Tibial artery (tissue), 4 donors: ENCODE data around the gene GABRR1.
"Not testable (repeated sequence)": the region's sequence is repeated elsewhere in the genome, so short reads cannot be mapped to it uniquely, and the experiment has no call there.

Experiments used
- DNase-seq, 2 donors: peaks; one replicate each; pipeline ENCODE4 v3.0.0-alpha.2; 2019
- H3K27ac ChIP-seq, 2 donors: fragments of 200-600 bp; sonication (generic) in 1 of 2; 1 replicate in 1 of 2; 2 replicates in 1 of 2; pipeline ENCODE4 v1.5.1; 2018 to 2019; ENCODE audit warnings: mild to moderate bottlenecking in 1 of 2
- H3K27me3 ChIP-seq, 2 donors: fragments of 200-600 bp; sonication (generic) in 1 of 2; one replicate each; pipeline versions ENCODE4 v1.5.1 to v1.6.0; 2016 to 2019
- H3K36me3 ChIP-seq, 3 donors: fragments of 200-600 bp; sonication (generic) in 2 of 3; one replicate each; pipeline ENCODE4 v1.5.1; 2016 to 2019; ENCODE audit warnings: mild to moderate bottlenecking in 2 of 3
- H3K4me1 ChIP-seq, 4 donors: fragments of 200-600 bp; sonication (generic) in 2 of 4; 1 replicate in 3 of 4; 2 replicates in 1 of 4; pipeline ENCODE4 v1.5.1; 2016 to 2019
- H3K4me3 ChIP-seq, 2 donors: fragments of 200-600 bp; sonication (generic) in 1 of 2; 1 replicate in 1 of 2; 2 replicates in 1 of 2; pipeline ENCODE4 v1.5.1; 2018 to 2019; ENCODE audit warnings: mild to moderate bottlenecking in 2 of 2
- H3K9me3 ChIP-seq, 3 donors: fragments of 200-600 bp; sonication (generic) in 1 of 3; one replicate each; pipeline ENCODE4 v1.5.1; 2016 to 2019
- intact Hi-C: fragments of 100-400 bp; cut with DNase I; formaldehyde crosslinking; loops from one replicate; pipeline ENCODE4 v1.15.0; 2023; ENCODE audit warnings: low total_unique reads
- TF ChIP-seq, protein P1 (sequence below), 2 experiments: fragments of 200-600 bp in 1 of 2; fragments of 450-650 bp in 1 of 2; IDR thresholded peaks; one replicate each; pipeline ENCODE4 v1.5.1; 2017 to 2019; ENCODE audit warnings: antibody characterized with exemption in 2 of 2, mild to moderate bottlenecking in 1 of 2, moderate library complexity in 1 of 2

Gene GABRR1

DNA sequence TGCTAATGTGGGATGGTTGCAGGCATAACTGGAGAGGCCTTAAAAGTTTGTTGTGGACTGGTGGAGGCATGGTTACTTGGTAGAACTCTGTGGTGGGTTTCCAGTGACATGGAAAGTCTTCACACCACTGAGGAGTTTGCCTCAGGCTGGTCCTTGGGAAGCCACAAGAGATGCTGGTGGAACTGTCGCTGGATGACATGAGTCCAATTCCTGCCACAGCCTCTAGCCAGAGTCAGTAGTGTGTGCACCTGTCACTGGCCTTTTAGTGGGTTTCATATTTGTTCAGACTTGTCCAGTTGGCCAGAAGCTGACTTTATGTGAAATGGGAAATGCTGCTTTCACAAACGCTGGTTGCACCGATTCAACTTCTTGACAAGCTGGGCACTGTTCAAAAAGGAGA lies 85.6 kb downstream of the GABRR1 start:
- Histone ChIP-seq H3K4me1 (no peaks in the 10 kb centered on the region), H3K27ac (no peak overlapping the region), H3K36me3 (peaks cover 0 to 5% (median 0%) of the 10 kb centered on the region in 3 donors), H3K4me3 (no peak overlapping the region), H3K27me3 (no peaks in the 10 kb centered on the region), H3K9me3 (peaks cover 0 to 5% (median 0%) of the 10 kb centered on the region in 3 donors)
- DNase-seq: no peak
- TF ChIP-seq, protein P1, sequence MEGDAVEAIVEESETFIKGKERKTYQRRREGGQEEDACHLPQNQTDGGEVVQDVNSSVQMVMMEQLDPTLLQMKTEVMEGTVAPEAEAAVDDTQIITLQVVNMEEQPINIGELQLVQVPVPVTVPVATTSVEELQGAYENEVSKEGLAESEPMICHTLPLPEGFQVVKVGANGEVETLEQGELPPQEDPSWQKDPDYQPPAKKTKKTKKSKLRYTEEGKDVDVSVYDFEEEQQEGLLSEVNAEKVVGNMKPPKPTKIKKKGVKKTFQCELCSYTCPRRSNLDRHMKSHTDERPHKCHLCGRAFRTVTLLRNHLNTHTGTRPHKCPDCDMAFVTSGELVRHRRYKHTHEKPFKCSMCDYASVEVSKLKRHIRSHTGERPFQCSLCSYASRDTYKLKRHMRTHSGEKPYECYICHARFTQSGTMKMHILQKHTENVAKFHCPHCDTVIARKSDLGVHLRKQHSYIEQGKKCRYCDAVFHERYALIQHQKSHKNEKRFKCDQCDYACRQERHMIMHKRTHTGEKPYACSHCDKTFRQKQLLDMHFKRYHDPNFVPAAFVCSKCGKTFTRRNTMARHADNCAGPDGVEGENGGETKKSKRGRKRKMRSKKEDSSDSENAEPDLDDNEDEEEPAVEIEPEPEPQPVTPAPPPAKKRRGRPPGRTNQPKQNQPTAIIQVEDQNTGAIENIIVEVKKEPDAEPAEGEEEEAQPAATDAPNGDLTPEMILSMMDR (IDR thresholded peaks at IDR 0.05): no peak
- intact Hi-C loops: no loop called here

DNA sequence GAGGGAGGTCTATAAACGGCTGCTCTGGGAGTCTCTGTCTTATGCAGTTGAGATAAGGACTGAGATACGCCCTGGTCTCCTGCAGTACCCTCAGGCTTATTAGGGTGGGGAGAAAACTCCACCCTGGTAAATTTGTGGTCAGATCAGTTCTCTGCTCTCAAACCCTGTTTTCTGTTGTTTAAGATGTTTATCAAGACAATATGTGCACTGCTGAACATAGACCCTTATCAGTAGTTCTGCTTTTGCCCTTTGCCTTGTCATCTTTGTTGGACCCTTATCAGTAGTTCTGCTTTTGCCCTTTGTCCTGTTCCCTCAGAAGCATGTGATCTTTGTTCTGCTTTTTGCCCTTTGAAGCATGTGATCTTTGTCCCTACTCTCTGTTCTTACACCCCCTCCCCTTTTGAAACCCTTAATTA lies 88.9 kb downstream of the GABRR1 start:
- H3K36me3 ChIP-seq, DNase-seq, H3K27ac ChIP-seq, H3K4me3 ChIP-seq, H3K4me1 ChIP-seq, intact Hi-C loops, H3K27me3 ChIP-seq, H3K9me3 ChIP-seq: not testable (repeated sequence)
